HCT116 (cell line): ENCODE data around the gene FUT6. TPM values are rescaled to one million over a fixed set of nuclear protein-coding genes. Genes with fewer than 3 reads are reported as not detected.

Experiments
- ATAC-seq: fragments of 200-7000 bp; cut with Tn5 transposase; 2 replicates; pipeline ENCODE4 v1.9.1; 2020; ENCODE audit warnings: mild to moderate bottlenecking, moderate library complexity
- BruUV-seq: library from RNA; stranded (reverse); fragments of 400-500 nt; replicated peaks from 2 replicates; lab custom pipeline; 2021; lab: Mats Ljungman, UMichigan
- CTCF ChIA-PET: fragments of 300-600 bp; sonication (Branson Sonifier 250); formaldehyde crosslinking; loops from one replicate; lab custom pipeline; 2021; ENCODE audit warnings: antibody characterized with exemption; lab: Charles Lee
- POLR2A ChIA-PET: fragments of 300-600, 350-600 bp; sonication (Branson Sonifier 250); formaldehyde crosslinking; loops from one replicate; lab custom pipeline; 2021; ENCODE audit warnings: antibody characterized with exemption; lab: Charles Lee
- RAD21 ChIA-PET, 2 experiments: fragments of 300-600 bp; sonication (Branson Sonifier 250); formaldehyde crosslinking; loops; one replicate each; lab custom pipeline; 2023; ENCODE audit warnings: low total read pairs in 2 of 2; ENCODE audit not compliant: uncharacterized antibody in 2 of 2, unreplicated experiment in 2 of 2, low non-redundant PET in 1 of 2; lab: Charles Lee
- DNase-seq: peaks from one replicate; pipeline ENCODE4 v3.0.0-alpha.2; 2010; ENCODE audit warnings: low read depth, low spot score
- H2AFZ ChIP-seq: fragments of 200-600 bp; shearing (Covaris generic), sonication (generic); 2 replicates; pipeline ENCODE4 v1.6.1; 2017; ENCODE audit warnings: low read depth, mixed run types, mixed read lengths, antibody characterized with exemption, low read length; ENCODE audit not compliant: poor library complexity, severe bottlenecking
- H3K27ac ChIP-seq: 2 replicates; pipeline ENCODE4 v1.5.1; 2012; ENCODE audit warnings: low read depth, low read length
- H3K27me3 ChIP-seq: fragments of 200-600 bp; sonication (generic); 2 replicates; pipeline ENCODE4 v1.6.1; 2016; ENCODE audit warnings: mixed run types, low read length, mixed read lengths; ENCODE audit not compliant: insufficient read depth
- H3K36me3 ChIP-seq, 2 experiments: fragments of 200-500 bp in 1 of 2; fragments of 200-600 bp in 1 of 2; sonication (Bioruptor generic) in 1 of 2; sonication (generic) in 1 of 2; 2 replicates each; pipeline versions ENCODE4 v1.5.1 to v1.6.1; 2014 to 2016; ENCODE audit warnings: low read length in 2 of 2, inconsistent platforms in 1 of 2, mixed read lengths in 1 of 2, mixed run types in 1 of 2; ENCODE audit not compliant: insufficient read depth in 2 of 2, control insufficient read depth in 1 of 2
- H3K4me1 ChIP-seq, 2 experiments: fragments of 200-600 bp in 1 of 2; sonication (generic) in 1 of 2; 2 replicates each; pipeline versions ENCODE4 v1.5.1 to v1.6.1; 2012 to 2017; ENCODE audit warnings: low read length in 2 of 2, inconsistent platforms in 1 of 2, mild to moderate bottlenecking in 1 of 2, mixed read lengths in 1 of 2, mixed run types in 1 of 2, moderate library complexity in 1 of 2; ENCODE audit not compliant: insufficient read depth in 2 of 2, control insufficient read depth in 1 of 2
- H3K4me2 ChIP-seq: fragments of 200-600 bp; sonication (generic); 2 replicates; pipeline ENCODE4 v1.6.1; 2017; ENCODE audit warnings: mixed run types, low read length, mixed read lengths
- H3K4me3 ChIP-seq, 2 experiments: fragments of 200-600 bp in 1 of 2; sonication (generic) in 1 of 2; replicated peaks in 1 of 2; 2 replicates each; pipeline ENCODE4 v1.5.1; 2011 to 2016; ENCODE audit warnings: low read length in 2 of 2, control low read depth in 1 of 2, low read depth in 1 of 2, mild to moderate bottlenecking in 1 of 2, mixed read lengths in 1 of 2, mixed run types in 1 of 2
- H3K79me2 ChIP-seq: fragments of 200-600 bp; sonication (generic); 2 replicates; pipeline ENCODE4 v1.6.1; 2017; ENCODE audit warnings: mild to moderate bottlenecking, mixed run types, low read length, moderate library complexity, mixed read lengths; ENCODE audit not compliant: insufficient read depth
- H3K9ac ChIP-seq: fragments of 200-600 bp; sonication (generic); 2 replicates; pipeline ENCODE4 v1.6.1; 2016; ENCODE audit warnings: low read length, mixed read lengths
- H3K9me2 ChIP-seq: fragments of 200-600 bp; sonication (generic), shearing (Covaris generic); 2 replicates; pipeline ENCODE4 v1.6.1; 2017; ENCODE audit warnings: mixed run types, mild to moderate bottlenecking, moderate library complexity; ENCODE audit not compliant: insufficient read depth
- H3K9me3 ChIP-seq, 2 experiments: fragments of 200-500 bp in 1 of 2; fragments of 200-600 bp in 1 of 2; sonication (Bioruptor generic) in 1 of 2; sonication (generic) in 1 of 2; 2 replicates each; pipeline ENCODE4 v1.6.1; 2014 to 2017; ENCODE audit warnings: low read length in 2 of 2, mixed read lengths in 2 of 2, inconsistent platforms in 1 of 2, low read depth in 1 of 2, mild to moderate bottlenecking in 1 of 2, mixed run types in 1 of 2, moderate library complexity in 1 of 2; ENCODE audit not compliant: control insufficient read depth in 1 of 2, insufficient read depth in 1 of 2
- H4K20me1 ChIP-seq: fragments of 200-600 bp; sonication (generic), shearing (Covaris generic); 2 replicates; pipeline ENCODE4 v1.6.1; 2017; ENCODE audit warnings: mixed run types, mild to moderate bottlenecking, moderate library complexity; ENCODE audit not compliant: insufficient read depth
- ATF3 ChIP-seq: IDR thresholded peaks from 2 replicates; pipeline ENCODE4 v1.6.1; 2012
- CBX3 ChIP-seq: IDR thresholded peaks from 2 replicates; pipeline ENCODE4 v1.6.1; 2012; ENCODE audit warnings: low read depth
- CEBPB ChIP-seq: IDR thresholded peaks from 2 replicates; pipeline ENCODE4 v1.6.1; 2012; ENCODE audit warnings: low read depth
- CTCF ChIP-seq, 3 experiments: fragments of 200-600 bp in 1 of 3; sonication (generic) in 1 of 3; IDR thresholded peaks in 2 of 3; conservative IDR thresholded peaks in 1 of 3; 2 replicates each; pipeline ENCODE4 v1.5.1; 2012 to 2017; ENCODE audit warnings: low read depth in 2 of 3, low read length in 2 of 3, antibody characterized with exemption in 1 of 3, borderline replicate concordance in 1 of 3, control low read depth in 1 of 3, mild to moderate bottlenecking in 1 of 3, mixed read lengths in 1 of 3, mixed run types in 1 of 3, moderate library complexity in 1 of 3; ENCODE audit not compliant: insufficient read depth in 1 of 3
- EGR1 ChIP-seq: IDR thresholded peaks from 2 replicates; pipeline ENCODE4 v1.6.1; 2012; ENCODE audit warnings: low read depth
- ELF1 ChIP-seq: IDR thresholded peaks from 2 replicates; pipeline ENCODE4 v1.6.1; 2012; ENCODE audit warnings: low read depth, borderline replicate concordance
- EZH2 ChIP-seq: fragments of 200-600 bp; sonication (generic); IDR thresholded peaks from 2 replicates; pipeline ENCODE4 v1.6.1; 2017; ENCODE audit warnings: antibody characterized with exemption, mixed run types
- JUND ChIP-seq: IDR thresholded peaks from 2 replicates; pipeline ENCODE4 v1.6.1; 2012
- MAX ChIP-seq: IDR thresholded peaks from 2 replicates; pipeline ENCODE4 v1.6.1; 2012
- POLR2A ChIP-seq: IDR thresholded peaks from 2 replicates; pipeline ENCODE4 v1.7.0; 2011; ENCODE audit warnings: borderline replicate concordance; ENCODE audit not compliant: insufficient read depth, insufficient read length; ENCODE audit errors: extremely low read depth
- REST ChIP-seq: IDR thresholded peaks from 2 replicates; pipeline ENCODE4 v1.6.1; 2012; ENCODE audit warnings: low read depth
- SIN3A ChIP-seq: IDR thresholded peaks from 2 replicates; pipeline ENCODE4 v1.6.1; 2012; ENCODE audit warnings: low read depth
- SP1 ChIP-seq: IDR thresholded peaks from 2 replicates; pipeline ENCODE4 v1.6.1; 2012; ENCODE audit warnings: low read depth
- SRF ChIP-seq: IDR thresholded peaks from 2 replicates; pipeline ENCODE4 v1.6.1; 2012; ENCODE audit warnings: low read depth
- YY1 ChIP-seq: IDR thresholded peaks from 2 replicates; pipeline ENCODE4 v1.6.1; 2011; ENCODE audit warnings: low read length, low read depth, moderate library complexity, mild to moderate bottlenecking; ENCODE audit not compliant: insufficient replicate concordance; ENCODE audit errors: extremely low read depth
- ZBTB33 ChIP-seq: IDR thresholded peaks from 2 replicates; pipeline ENCODE4 v1.6.1; 2011; ENCODE audit warnings: mild to moderate bottlenecking, low read length, moderate library complexity; ENCODE audit not compliant: insufficient replicate concordance; ENCODE audit errors: extremely low read depth
- ZFX ChIP-seq: fragments of 450-650 bp; IDR thresholded peaks from 2 replicates; pipeline ENCODE4 v1.6.1; 2017
- intact Hi-C: fragments of 100-400 bp; cut with micrococcal nuclease; formaldehyde crosslinking; loops from 2 replicates; pipeline ENCODE4 v1.10.0; 2022
- total RNA-seq: library from RNA; stranded (reverse); gene quantifications from one replicate; pipeline ENCODE4 v1.2.1, GENCODE V29; 2021; ENCODE audit not compliant: unreplicated experiment

The FUT6 gene
- total RNA-seq, 1 experiment from 2014 or later, result not detected

- TF ChIP-seq CTCF (IDR thresholded peaks at IDR 0.05 in 2 of 3, conservative IDR thresholded peaks at IDR 0.05 in 1 of 3; ENCODE audit: borderline replicate concordance in 1 of 3, insufficient read depth in 1 of 3, low read depth in 2 of 3, low read length in 2 of 3), result peak; percentile 98 to 100 (median 100)
- no peak for TF ChIP-seq CEBPB
These were observed 35.6 kb downstream of the FUT6 start (continued) for GRCh38 chr19:5803752-5804515.

GRCh38 chr19:5803441-5803751 is 36.1 kb downstream of the FUT6 start:
- ChIA-PET CTCF (interaction anchor here (0.6 to 2.2 kb wide), 40 partner anchors 7 to 570 kb away, joined by 3 to 49 read pairs (median 4); partner anchors contain the start of genes ALKBH7, CATSPERD, DUS3L and FUT5), RAD21 (interaction anchor here (0.8 to 1.8 kb wide), 9 partner anchors 9 to 219 kb away, joined by 3 to 10 read pairs (median 4); partner anchors contain the start of genes NDUFA11 (in 1 of the 2) and RANBP3 (in 1 of the 2)), POLR2A (interaction anchor here (0.6 to 1.7 kb wide), 6 partner anchors 12 to 114 kb away, joined by 3 to 22 read pairs (median 6); partner anchors contain the start of genes DUS3L and RPL36)
- peak overlapping the region; percentile 7; the same call in 1 of the 2 replicates for H3K27ac ChIP-seq
- H4K20me1 ChIP-seq, result no peaks in the 10 kb centered on the region
- peak overlapping the region; percentile 80 for H2AFZ ChIP-seq
- BruUV-seq, result no TSS peak
- intact Hi-C loops, result no loop called here
- peak overlapping the region; percentile 47 for H3K9ac ChIP-seq
- H3K36me3 ChIP-seq, result no peaks in the 10 kb centered on the region
- peak overlapping the region in 1 of 2 experiments; percentile 48; a peak in 2 of 4 replicates for H3K4me3 ChIP-seq
- no peaks in the 10 kb centered on the region for H3K9me3 ChIP-seq
- H3K9me2 ChIP-seq, result no peaks in the 10 kb centered on the region
- H3K79me2 ChIP-seq, result no peaks in the 10 kb centered on the region
- DNase-seq (no peak), ATAC-seq (no peak)
- peaks cover 5 to 24% of the 10 kb centered on the region in 2 experiments for H3K4me1 ChIP-seq
- H3K27me3 ChIP-seq, result no peaks in the 10 kb centered on the region
- H3K4me2 ChIP-seq, result peak overlapping the region; percentile 91
- TF ChIP-seq POLR2A, result no peak
- TF ChIP-seq SIN3A, result no peak
- no peak for TF ChIP-seq CBX3
- TF ChIP-seq SP1, result no peak
- TF ChIP-seq JUND, result no peak
- TF ChIP-seq EGR1, result no peak
- no peak for TF ChIP-seq ZFX
- no peak for TF ChIP-seq YY1
- no peak for TF ChIP-seq EZH2
- TF ChIP-seq MAX, result no peak
- no peak for TF ChIP-seq REST
- no peak for TF ChIP-seq SRF
- TF ChIP-seq ZBTB33, result no peak
- TF ChIP-seq ATF3, result no peak
- TF ChIP-seq ELF1, result no peak
- no peak for TF ChIP-seq CEBPB
